K562 (cell line): Measurements from ENCODE around the gene PPFIA1. TPM values are rescaled to one million over a fixed set of nuclear protein-coding genes. Genes with fewer than 3 reads are reported as not detected.
A peak's percentile ranks its signal among the peaks of the same experiment; 100 is the strongest.

Experiments used
- CHAMP1 ChIP-seq: fragments of 450-650 bp; IDR thresholded peaks from 2 replicates; pipeline ENCODE4 v1.6.1; 2016; ENCODE audit warnings: mild to moderate bottlenecking
- DMBX1 ChIP-seq: fragments of 250-450 bp; sonication (Bioruptor Pico); IDR thresholded peaks from 2 replicates; pipeline ENCODE4 v1.8.0; 2022; ENCODE audit warnings: inconsistent platforms, mild to moderate bottlenecking, moderate library complexity, borderline replicate concordance
- DNMT1 ChIP-seq: fragments of 450-650 bp; IDR thresholded peaks from 2 replicates; pipeline ENCODE4 v1.6.1; 2016; ENCODE audit warnings: antibody characterized with exemption, mild to moderate bottlenecking
- FOXA1 ChIP-seq: fragments of 450-650 bp; IDR thresholded peaks from 2 replicates; pipeline ENCODE4 v1.6.1; 2016; ENCODE audit warnings: mild to moderate bottlenecking, borderline replicate concordance
- FOXK1 ChIP-seq: sonication (generic); formaldehyde crosslinking; IDR thresholded peaks from 2 replicates; pipeline ENCODE4 v1.8.0; 2022; ENCODE audit warnings: missing genetic modification reagents, mild to moderate bottlenecking, borderline replicate concordance
- FOXP4 ChIP-seq: sonication (generic); formaldehyde crosslinking; IDR thresholded peaks from 2 replicates; pipeline ENCODE4 v1.8.0; 2022; ENCODE audit warnings: mild to moderate bottlenecking, missing genetic modification reagents, borderline replicate concordance
- GATAD2B ChIP-seq: fragments of 450-650 bp; IDR thresholded peaks from 2 replicates; pipeline ENCODE4 v1.6.1; 2017; ENCODE audit warnings: mild to moderate bottlenecking, borderline replicate concordance
- HMG20A ChIP-seq: fragments of 450-650 bp; formaldehyde crosslinking; conservative IDR thresholded peaks from 2 replicates; pipeline ENCODE4 v1.4.0; 2020; ENCODE audit warnings: mild to moderate bottlenecking, mixed read lengths
- HNRNPL ChIP-seq: fragments of 200-400 bp; formaldehyde crosslinking; IDR thresholded peaks from 2 replicates; pipeline ENCODE4 v1.6.1; 2017; ENCODE audit warnings: low read depth, mild to moderate bottlenecking, low read length
- KDM5B ChIP-seq: fragments of 200-600 bp; sonication (generic); IDR thresholded peaks from 2 replicates; pipeline ENCODE4 v1.6.1; 2012; ENCODE audit warnings: low read depth, mild to moderate bottlenecking, moderate library complexity, low read length, control low read depth, inconsistent platforms; ENCODE audit not compliant: insufficient replicate concordance
- NR3C1 ChIP-seq: sonication (generic); formaldehyde crosslinking; IDR thresholded peaks from 2 replicates; pipeline ENCODE4 v1.8.1; 2022; ENCODE audit warnings: missing genetic modification reagents
- POLR2A ChIP-seq: fragments of 450-650 bp; conservative IDR thresholded peaks from 2 replicates; pipeline ENCODE4 v1.6.1; 2016
- PTRF ChIP-seq: fragments of 450-650 bp; IDR thresholded peaks from 2 replicates; pipeline ENCODE4 v1.6.1; 2016; ENCODE audit warnings: mild to moderate bottlenecking, missing genetic modification characterization, missing compliant biosample characterization
- RB1 ChIP-seq: fragments of 450-650 bp; IDR thresholded peaks from 2 replicates; pipeline ENCODE4 v1.6.1; 2017; ENCODE audit warnings: low read depth, mild to moderate bottlenecking
- RBFOX2 ChIP-seq: fragments of 200-400 bp; formaldehyde crosslinking; IDR thresholded peaks from 2 replicates; pipeline ENCODE4 v1.6.1; 2017; ENCODE audit warnings: low read depth, mild to moderate bottlenecking, low read length, moderate library complexity
- SPI1 ChIP-seq: IDR thresholded peaks from 2 replicates; pipeline ENCODE4 v1.6.1; 2011; ENCODE audit warnings: low read depth, low read length, control low read depth, borderline replicate concordance
- TAF7 ChIP-seq: fragments of 450-650 bp; IDR thresholded peaks from 2 replicates; pipeline ENCODE4 v1.6.1; 2016; ENCODE audit warnings: missing genetic modification characterization, missing compliant biosample characterization
- TBL1XR1 ChIP-seq, 2 experiments: IDR thresholded peaks; 2 replicates each; pipeline ENCODE4 v1.6.1; 2012; ENCODE audit warnings: improper control_type of control experiment in 2 of 2, low read length in 2 of 2, mild to moderate bottlenecking in 1 of 2
- TFE3 ChIP-seq: fragments of 450-650 bp; formaldehyde crosslinking; IDR thresholded peaks from 2 replicates; pipeline ENCODE4 v1.4.0; 2020; ENCODE audit warnings: mild to moderate bottlenecking, mixed read lengths
- ZBTB7A ChIP-seq: IDR thresholded peaks from 2 replicates; pipeline ENCODE4 v1.6.1; 2011; ENCODE audit warnings: low read depth, mild to moderate bottlenecking, low read length, moderate library complexity, borderline replicate concordance; ENCODE audit not compliant: control insufficient read depth
- ZNF232 ChIP-seq: sonication (generic); formaldehyde crosslinking; IDR thresholded peaks from 2 replicates; pipeline ENCODE4 v1.8.0; 2022; ENCODE audit warnings: mild to moderate bottlenecking, missing genetic modification reagents
- ZNF780A ChIP-seq: fragments of 250-450 bp; sonication (Bioruptor Pico); IDR thresholded peaks from 2 replicates; pipeline ENCODE4 v1.5.0; 2021; ENCODE audit warnings: mild to moderate bottlenecking
- ZNF79 ChIP-seq: fragments of 250-450 bp; sonication (Bioruptor Pico); IDR thresholded peaks from 2 replicates; pipeline ENCODE4 v1.4.0; 2020; ENCODE audit warnings: low read depth, mild to moderate bottlenecking, moderate library complexity
- polyA plus RNA-seq, 8 experiments: library from polyadenylated mRNA; depleted of rRNA in 4 of 8; stranded (reverse) in 5 of 8; unstranded in 3 of 8; fragments of >200 nt; fragmentation: Nextera tagmentation in 2 of 8; fragmentation: Illumina TruSeq in 1 of 8; extraction: Ambion mirVana in 2 of 8; extraction: Trizol in 1 of 8; gene quantifications; 2 replicates each; pipeline versions ENCODE4 v1.2.1 to v1.2.3, GENCODE V29; 2011 to 2014; ENCODE audit warnings: inconsistent platforms in 1 of 8, missing spikeins in 1 of 8
- total RNA-seq, 7 experiments: library from RNA; depleted of rRNA in 6 of 7; stranded (reverse); fragments of >200 nt in 6 of 7; fragmentation: Illumina TruSeq in 2 of 7; extraction: Trizol in 2 of 7; gene quantifications; 2 replicates each; pipeline versions ENCODE4 v1.2.1 to v1.2.3, GENCODE V29; 2011 to 2021; ENCODE audit warnings: low replicate concordance in 1 of 7

PPFIA1 gene
- total and polyA plus RNA-seq, 9 of the 15 experiments (the other 6 are each of a cell fraction or from before 2014, with no cell fraction given), result 9.9 to 41.5 (median 28.5) TPM

- TF ChIP-seq FOXK1 (CRISPR knock-in tag) (peak; percentile 73; the same call in 1 of the 2 replicates), TFE3 (CRISPR knock-in tag) (no peak), ZBTB7A (peak; percentile 90; the same call in 1 of the 2 replicates), HNRNPL (peak; percentile 25; the same call in 1 of the 2 replicates), CHAMP1 (no peak), FOXA1 (no peak), DMBX1 (no peak), RBFOX2 (peak; percentile 91), ZNF780A (CRISPR knock-in tag) (no peak), ZNF232 (CRISPR knock-in tag) (peak; percentile 69; the same call in 1 of the 2 replicates), PTRF (tag) (no peak), HMG20A (CRISPR knock-in tag) (no peak), POLR2A (peak; percentile 86), FOXP4 (CRISPR knock-in tag) (peak; percentile 45; the same call in 1 of the 2 replicates), NR3C1 (no peak), DNMT1 (no peak), RB1 (peak; percentile 27), GATAD2B (peak; percentile 84; the same call in 1 of the 2 replicates), SPI1 (peak; percentile 69), TAF7 (tag) (no peak), KDM5B (peak; percentile 71), ZNF79 (CRISPR knock-in tag) (no peak), TBL1XR1 (IDR thresholded peaks at IDR 0.05; ENCODE audit: low read length in 2 of 2) (0 out of 4 replicates have a peak, but pooled peaks of 1 of the 2 experiments have one; percentile 10)
These were observed 127.7 kb downstream of the PPFIA1 start, which contains the start of gene CTTN (continued) for GRCh38 chr11:70397983-70398833.
